ENCODE data around the gene PGM2L1.
A peak's percentile ranks its signal among the peaks of the same experiment; 100 is the strongest.

DNA sequence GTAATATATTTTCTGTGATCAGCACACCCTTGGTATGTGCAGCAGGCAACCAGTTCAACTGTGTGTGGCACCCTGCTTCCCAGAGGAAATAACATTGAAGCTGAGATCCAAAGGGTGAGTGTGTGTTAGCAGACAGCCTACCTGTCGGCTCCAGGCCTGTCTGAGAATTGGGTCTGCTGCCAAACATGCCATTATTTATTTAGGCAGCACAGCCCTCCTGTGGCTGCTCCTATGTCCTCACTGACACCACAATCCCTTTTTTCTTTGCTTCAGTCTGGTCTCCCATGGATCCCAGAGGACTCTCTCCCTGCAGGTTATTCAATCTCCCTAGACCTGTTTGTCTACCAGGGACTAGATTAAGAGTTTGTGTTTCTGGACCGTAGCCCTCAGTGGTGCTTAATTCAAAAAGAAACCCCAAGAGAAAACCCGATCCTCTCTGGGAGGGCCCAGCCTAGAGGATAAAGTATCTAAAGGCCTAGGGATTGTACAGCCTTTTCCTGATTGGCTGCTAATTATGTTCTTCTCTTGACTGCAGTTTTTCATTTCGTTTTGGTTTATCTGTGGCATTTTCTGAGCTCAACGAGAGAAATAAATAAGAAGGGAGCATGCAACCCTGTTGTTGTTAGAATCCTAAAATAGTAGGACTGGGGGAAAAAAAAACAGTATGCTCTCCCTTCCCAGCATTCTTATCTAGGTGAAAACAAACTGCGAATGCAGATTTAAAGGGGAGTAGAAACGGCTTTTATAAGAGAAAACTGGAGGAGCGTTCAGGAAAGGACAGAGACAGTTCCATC lies 45.0 kb upstream of the PGM2L1 start:
- TF ChIP-seq POLR2AphosphoS5 (IDR thresholded peaks at IDR 0.05): no peak
- TF ChIP-seq, protein P1, sequence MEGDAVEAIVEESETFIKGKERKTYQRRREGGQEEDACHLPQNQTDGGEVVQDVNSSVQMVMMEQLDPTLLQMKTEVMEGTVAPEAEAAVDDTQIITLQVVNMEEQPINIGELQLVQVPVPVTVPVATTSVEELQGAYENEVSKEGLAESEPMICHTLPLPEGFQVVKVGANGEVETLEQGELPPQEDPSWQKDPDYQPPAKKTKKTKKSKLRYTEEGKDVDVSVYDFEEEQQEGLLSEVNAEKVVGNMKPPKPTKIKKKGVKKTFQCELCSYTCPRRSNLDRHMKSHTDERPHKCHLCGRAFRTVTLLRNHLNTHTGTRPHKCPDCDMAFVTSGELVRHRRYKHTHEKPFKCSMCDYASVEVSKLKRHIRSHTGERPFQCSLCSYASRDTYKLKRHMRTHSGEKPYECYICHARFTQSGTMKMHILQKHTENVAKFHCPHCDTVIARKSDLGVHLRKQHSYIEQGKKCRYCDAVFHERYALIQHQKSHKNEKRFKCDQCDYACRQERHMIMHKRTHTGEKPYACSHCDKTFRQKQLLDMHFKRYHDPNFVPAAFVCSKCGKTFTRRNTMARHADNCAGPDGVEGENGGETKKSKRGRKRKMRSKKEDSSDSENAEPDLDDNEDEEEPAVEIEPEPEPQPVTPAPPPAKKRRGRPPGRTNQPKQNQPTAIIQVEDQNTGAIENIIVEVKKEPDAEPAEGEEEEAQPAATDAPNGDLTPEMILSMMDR (IDR thresholded peaks at IDR 0.05): peak; percentile 21 to 66 (median 44)
- TF ChIP-seq POLR2A (IDR thresholded peaks at IDR 0.05): no peak
